BJ (cell line): ENCODE data around the gene CATSPERD. TPM values are rescaled to one million over a fixed set of nuclear protein-coding genes. Genes with fewer than 3 reads are reported as not detected.

Experiments
- CTCF ChIA-PET: fragments of 350-600 bp; formaldehyde crosslinking; extraction: SDS; loops from one replicate; lab custom pipeline; 2021; ENCODE audit warnings: antibody characterized with exemption, inconsistent platforms; lab: Yijun Ruan, JAX
- POLR2A ChIA-PET: fragments of 300-600 bp; sonication (Branson Sonifier 250); formaldehyde crosslinking; extraction: SDS; loops from one replicate; lab custom pipeline; 2021; ENCODE audit warnings: antibody characterized with exemption; lab: Charles Lee
- DNase-seq: peaks from one replicate; pipeline ENCODE4 v3.0.0-alpha.2; 2011; ENCODE audit warnings: low read depth
- H3K27me3 ChIP-seq: 2 replicates; pipeline ENCODE4 v1.6.0; 2011; ENCODE audit warnings: low read length; ENCODE audit not compliant: control insufficient read depth, insufficient read depth
- H3K36me3 ChIP-seq: 2 replicates; pipeline ENCODE4 v1.5.1; 2011; ENCODE audit warnings: low read length; ENCODE audit not compliant: control insufficient read depth, insufficient read depth
- H3K4me3 ChIP-seq: 2 replicates; pipeline ENCODE4 v1.5.1; 2011; ENCODE audit warnings: low read depth, mild to moderate bottlenecking, control low read depth, low read length
- CTCF ChIP-seq: IDR thresholded peaks from 2 replicates; pipeline ENCODE4 v1.5.1; 2011; ENCODE audit warnings: low read depth, mild to moderate bottlenecking, control low read depth, inconsistent platforms, low read length, moderate library complexity; ENCODE audit not compliant: insufficient read depth
- polyA plus RNA-seq: library from polyadenylated mRNA; depleted of rRNA; stranded (reverse); fragments of >200 nt; gene quantifications from 2 replicates; pipeline ENCODE4 v1.2.3, GENCODE V29; 2011

The CATSPERD gene
- polyA plus RNA-seq, 1 experiment: not detected

- Histone ChIP-seq H3K27me3 (no peaks in the 10 kb centered on the region), H3K36me3 (peaks cover 47% of the 10 kb centered on the region), H3K4me3 (peak overlapping the region; percentile 78)
- CTCF ChIA-PET: interaction anchor here (0.7 to 2.6 kb wide), 11 partner anchors 16 to 378 kb away, joined by 3 to 11 read pairs (median 4); partner anchors contain the start of genes CATSPERD, SAFB and SAFB2
- no peak for DNase-seq
- POLR2A ChIA-PET: interaction anchor here (0.6 to 0.8 kb wide), 3 partner anchors 29 to 93 kb away, joined by 3 read pairs; partner anchors contain the start of genes CATSPERD, LONP1 and SAFB
- no peak for TF ChIP-seq CTCF
These were observed 29.2 kb upstream of the CATSPERD start for GRCh38 chr19:5690955-5691821.

- POLR2A ChIA-PET: interaction anchor here (0.6 kb wide), 1 partner anchor 94 kb away, joined by 3 read pairs; no protein-coding TSS in a partner anchor
- H3K4me3 ChIP-seq: peak overlapping the region; percentile 78
- no peaks in the 10 kb centered on the region for H3K27me3 ChIP-seq
- no peak for DNase-seq
- no peak for TF ChIP-seq CTCF
- H3K36me3 ChIP-seq: peaks cover 54% of the 10 kb centered on the region
- CTCF ChIA-PET: interaction anchor here (1.6 kb wide), 1 partner anchor 21 kb away, joined by 4 read pairs; no protein-coding TSS in a partner anchor
These were observed 28.4 kb upstream of the CATSPERD start for GRCh38 chr19:5691822-5692722.

GRCh38 chr19:5692723-5693194 is 27.7 kb upstream of the CATSPERD start:
- DNase-seq: no peak
- no peak for TF ChIP-seq CTCF
- CTCF ChIA-PET: no interaction called here
- POLR2A ChIA-PET: no interaction called here
- H3K4me3 ChIP-seq: no peak overlapping the region
- H3K27me3 ChIP-seq: no peaks in the 10 kb centered on the region
- H3K36me3 ChIP-seq: peaks cover 57% of the 10 kb centered on the region

DNA sequence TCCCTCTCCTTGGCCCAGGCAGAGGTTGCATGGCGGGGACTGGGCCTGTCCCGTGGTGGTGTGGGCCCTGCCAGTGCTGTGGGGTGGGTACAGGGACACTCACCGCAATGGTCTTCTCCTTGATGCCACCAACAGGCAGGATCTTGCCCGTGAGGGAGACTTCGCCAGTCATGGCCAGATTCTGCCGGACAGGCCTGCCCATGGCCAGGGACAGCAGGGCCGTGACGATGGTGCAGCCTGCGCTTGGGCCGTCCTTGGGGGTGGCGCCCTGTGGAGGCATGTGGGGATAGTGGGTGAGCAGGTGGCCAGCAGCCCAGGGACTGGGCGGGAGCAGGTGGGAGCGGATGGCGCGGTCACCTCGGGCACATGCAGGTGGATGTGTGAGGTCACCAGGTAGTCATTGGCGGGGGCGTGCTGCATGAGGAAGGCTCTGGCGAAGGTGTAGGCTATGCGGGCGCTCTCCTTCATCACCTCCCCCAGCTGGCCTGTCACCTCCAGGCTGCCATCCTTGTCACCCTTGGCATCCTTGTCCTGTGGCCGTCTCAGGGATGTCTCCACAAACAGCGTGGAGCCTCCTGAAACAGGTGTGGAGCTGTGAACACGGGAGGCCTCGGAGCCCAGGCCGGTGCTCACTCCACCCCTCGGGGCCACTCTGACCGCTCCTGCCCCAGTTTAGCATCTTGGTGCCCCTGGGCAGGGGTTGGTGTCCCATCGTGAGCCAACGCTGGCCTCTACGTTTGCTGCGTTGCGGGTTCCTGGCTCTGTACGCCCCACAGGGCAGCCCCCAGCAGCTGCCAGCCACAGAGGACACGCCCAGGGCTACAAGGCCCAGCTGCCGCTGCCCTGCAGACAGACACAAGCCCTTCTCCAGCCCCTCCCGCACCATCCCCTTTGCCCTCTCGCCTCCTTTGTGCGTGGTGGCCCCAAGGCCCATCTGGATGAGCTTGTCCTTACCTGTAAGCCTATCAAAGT is 27.0 kb upstream of the CATSPERD start:
- POLR2A ChIA-PET: interaction anchor here (0.5 kb wide), 1 partner anchor 25 kb away, joined by 3 read pairs; no protein-coding TSS in a partner anchor
- no peak for TF ChIP-seq CTCF
- no peak for DNase-seq
- H3K36me3 ChIP-seq: peaks cover 63% of the 10 kb centered on the region
- CTCF ChIA-PET: interaction anchor here (0.5 kb wide), 1 partner anchor 74 kb away, joined by 4 read pairs; no protein-coding TSS in a partner anchor
- no peaks in the 10 kb centered on the region for H3K27me3 ChIP-seq
- no peak overlapping the region for H3K4me3 ChIP-seq
